Activated naive CD4-positive, alpha-beta T cell treated with Interleukin-2 at 50 U/mL for 16 hours (primary cell): ENCODE data around the gene ZNF750.

Experiments
- DNase-seq: peaks from one replicate; pipeline ENCODE4 v3.0.0-alpha.2; 2020

Gene ZNF750

DNA sequence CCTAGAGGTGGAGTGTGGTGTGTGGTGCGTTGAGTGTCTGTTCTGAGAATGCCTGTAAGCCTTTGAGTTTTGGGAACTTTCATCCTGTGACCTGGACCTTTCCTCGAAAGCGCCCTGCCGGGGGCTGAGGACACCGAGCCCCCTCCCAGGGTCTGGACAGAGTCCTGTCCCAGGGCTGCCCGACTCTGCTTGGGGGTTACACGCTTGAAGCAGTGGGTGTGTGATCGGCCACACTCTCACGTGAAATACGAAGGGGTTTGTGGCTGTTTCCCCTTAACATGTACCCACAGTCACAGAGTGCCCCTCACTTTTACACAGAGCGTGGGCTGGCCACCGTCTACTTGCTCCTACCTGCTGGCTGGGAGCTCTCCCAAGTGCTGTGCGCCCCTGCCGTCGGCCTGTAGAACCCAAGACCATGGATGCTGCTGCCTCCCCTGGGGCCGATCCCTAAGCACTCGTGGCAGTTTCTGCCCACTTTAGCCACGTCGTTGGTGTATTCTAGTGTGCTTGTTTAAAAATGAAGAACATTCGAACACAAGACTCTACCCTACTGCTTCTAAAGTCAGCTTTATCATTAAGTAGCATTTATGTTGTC, 6.8 kb downstream of the ZNF750 start:
- no peak for DNase-seq

DNA sequence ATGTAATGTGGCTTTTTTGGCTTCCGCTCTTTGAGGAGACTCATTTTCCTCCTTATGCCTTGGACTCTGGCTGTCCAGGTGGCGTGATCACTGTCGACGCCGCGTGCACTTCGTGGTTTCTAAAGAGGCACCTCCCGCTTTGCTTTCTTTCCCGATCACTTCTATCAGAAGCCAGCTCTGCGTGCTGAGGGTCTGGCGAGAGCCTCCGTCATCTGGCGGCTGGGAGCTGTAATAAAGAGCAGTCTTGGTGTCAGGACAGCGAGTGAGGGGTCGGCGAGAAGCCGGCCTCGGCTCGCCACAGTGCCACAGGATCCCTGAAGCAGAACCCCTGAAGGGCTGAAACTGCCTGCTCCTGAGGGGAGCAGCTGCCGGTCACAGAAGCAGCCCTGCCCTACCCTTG, 7.4 kb downstream of the ZNF750 start:
- no peak for DNase-seq

DNA sequence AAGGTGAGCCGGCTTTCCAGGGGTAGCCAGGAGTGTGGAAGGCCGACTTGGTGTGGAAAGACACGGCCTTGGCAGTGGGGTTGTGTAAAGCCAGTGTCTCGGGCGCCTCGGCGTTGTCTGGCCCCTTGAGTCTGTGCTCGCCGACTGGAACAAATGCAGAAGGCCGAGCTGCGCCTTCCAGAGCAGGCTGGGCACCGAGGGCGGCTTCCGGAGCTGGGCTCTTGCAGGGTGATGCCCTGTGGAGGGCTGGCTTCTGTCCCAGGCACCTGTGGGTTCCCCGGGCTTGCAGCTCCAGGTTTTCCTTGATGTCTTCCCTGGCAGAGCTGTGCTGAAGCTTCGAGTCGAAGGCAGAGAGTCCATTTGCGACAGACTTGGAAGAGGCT, 8.0 kb downstream of the ZNF750 start:
- no peak for DNase-seq

DNA sequence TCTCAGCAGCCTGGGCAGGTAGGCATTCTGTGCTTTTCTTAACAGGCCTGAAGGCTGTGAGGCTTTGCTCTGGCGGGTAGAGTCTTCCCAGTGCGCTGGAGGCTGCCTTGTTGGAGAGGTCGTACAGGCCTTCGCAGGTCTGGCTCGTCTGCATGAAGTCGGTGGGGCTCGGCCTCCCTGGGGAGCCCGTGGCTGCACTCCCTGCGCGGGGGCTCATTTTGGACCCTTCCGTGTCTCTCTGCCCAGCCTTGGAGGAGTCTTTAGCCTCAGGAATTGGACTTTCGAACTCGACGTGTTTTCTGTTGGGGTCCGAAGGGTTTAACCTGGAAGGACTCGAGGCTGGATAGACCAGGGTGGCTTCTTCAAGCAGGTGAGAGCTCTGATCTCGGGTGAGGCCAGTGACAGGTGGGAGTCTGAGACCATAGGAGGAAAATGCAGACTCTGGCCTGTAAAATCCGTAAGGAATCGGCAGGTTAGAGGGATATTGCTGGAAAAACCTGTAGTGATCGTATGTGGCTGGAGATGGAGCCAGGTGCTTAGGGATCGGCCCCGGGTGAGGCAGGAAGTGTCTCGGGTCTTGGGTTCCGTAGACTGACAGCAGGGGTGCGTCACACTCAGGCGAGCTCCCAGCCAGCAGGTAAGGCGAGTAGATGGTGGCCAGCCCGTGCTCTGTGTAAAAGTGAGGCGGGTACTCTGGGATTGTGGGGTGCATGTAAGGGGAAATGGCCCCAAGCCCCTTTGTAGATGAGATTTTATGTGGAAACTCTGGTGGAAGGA, 8.6 kb downstream of the ZNF750 start:
- DNase-seq, result no peak

DNA sequence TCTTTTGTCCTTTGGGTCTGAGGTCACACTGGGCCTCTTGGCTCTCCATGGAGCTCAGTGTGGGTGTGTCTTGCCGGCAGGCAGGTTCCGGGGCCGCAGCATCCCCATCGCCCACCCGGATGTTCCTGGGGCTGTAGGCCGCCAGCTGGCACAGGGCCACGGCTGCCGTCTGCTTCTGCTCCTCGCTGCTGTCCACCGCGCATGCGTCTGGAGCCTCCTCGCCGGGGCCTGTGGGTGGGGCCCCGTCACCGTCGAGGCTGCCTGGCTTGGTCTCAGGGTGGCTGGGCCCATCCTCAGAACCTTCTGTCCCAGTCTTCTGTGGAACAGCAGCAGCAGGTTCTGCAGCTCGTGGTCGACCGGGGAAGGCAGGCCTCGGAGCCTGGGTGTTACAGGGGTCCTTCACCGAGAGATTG, 9.6 kb downstream of the ZNF750 start:
- DNase-seq, result no peak

DNA sequence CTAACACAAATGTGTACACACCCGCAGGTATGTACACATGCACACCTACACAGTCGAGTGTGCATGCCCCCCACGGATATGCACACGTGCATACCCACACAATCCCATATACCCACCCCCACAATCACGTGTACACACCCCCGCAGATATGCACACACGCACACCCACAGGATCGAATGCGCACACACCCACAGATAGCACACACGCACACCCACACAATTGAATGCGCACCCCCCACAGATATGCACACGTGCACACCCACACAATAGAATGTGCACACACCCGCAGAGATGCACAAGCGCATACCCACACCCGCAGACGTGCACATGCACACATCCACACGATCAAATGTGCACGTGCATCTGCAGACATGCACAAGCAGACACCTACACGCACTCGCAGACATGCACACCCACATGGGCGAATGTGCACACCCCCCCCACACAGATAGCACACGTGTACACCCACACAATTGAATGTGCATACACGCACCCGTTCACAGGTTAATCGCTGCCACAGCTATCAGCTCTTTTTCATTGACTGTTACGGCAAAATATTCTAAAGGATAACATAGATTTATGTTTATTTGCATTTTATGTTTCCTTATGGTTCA, 10.8 kb downstream of the ZNF750 start:
- no peak for DNase-seq

DNA sequence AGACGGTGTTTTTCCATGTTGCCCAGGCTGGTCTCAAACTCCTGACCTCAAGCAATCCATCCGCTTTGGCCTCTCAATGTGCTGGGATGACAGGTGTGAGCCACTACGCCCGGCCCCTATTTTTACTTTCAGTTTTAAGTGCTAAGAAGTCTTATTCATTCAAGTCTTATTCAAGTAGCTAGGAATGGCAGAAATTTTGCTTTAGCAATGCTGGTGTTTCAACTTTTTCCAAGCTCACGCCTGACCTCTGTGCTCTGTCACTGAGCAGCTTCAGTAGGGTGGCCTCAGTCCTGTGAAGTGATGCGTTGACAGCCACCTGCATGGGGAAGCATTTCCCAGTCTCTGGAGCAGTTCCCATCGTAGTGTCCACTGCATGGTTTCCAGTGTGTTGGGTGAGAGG, 12.9 kb downstream of the ZNF750 start:
- DNase-seq, result no peak

DNA sequence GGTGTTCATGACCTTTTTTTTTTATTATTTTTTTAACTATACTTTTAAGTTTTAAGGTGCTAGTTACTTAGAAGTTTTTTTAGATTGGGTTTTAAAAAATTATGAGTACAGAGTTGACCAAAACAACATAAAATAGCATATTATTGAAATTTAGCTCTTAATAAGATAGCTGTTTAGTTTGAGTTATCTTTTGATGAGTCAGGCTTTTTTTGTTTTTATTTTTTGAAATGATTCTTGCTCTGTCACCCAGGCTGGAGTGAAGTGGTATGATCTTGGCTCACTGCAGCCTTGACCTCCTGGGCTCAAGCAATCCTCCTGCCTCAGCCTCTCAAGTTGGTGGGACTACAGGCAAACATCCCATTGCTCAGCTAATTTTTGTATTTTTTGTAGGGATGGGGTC, 13.6 kb downstream of the ZNF750 start:
- DNase-seq, result no peak

DNA sequence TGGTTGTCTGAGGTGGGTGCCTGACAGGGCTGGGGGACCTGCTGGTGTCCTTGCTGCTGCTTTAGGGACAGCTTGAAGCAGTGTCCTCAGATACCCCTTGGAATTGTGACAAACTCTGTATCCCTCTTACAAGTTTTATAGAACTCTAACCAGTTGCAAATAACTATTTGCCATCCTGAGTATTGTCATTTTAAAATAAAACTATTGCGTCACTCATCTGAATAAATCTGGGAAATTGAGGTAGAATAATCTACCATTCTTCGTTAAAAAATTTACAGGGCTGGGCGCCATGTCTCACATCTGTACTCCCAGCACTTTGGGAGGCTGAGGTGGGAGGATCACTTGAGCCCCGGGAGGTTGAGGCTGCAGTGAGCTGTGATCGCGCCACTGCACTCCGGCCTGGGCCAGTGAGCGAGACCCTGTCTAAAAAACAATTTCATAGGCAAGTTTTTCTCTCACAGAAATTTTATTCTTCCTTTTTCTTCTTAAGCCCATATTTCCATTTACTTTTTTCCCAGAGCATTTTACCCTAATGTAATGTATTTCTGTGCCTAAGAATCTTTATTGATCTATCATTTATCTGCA, 14.2 kb downstream of the ZNF750 start:
- no peak for DNase-seq

DNA sequence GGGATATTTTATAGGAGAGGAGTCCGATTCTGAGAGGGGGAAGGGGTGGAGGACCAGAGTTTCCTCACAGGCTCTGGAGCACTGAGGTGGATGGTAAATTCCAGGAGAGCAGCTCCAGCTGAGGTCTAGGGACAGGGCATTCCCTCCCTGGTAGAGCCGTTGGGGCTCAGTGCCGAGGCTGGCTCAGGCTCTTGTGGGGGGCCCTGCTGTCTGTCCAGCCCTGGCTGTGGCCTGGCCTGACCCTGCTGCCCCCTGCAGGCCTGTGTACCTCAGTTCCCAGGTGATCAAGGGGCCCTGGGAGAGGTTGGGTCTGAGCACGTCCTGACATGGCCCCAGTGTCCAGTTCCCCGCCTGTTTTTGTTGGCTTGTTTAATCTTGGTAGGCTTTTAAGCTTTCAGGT, 16.8 kb downstream of the ZNF750 start:
- no peak for DNase-seq

DNA sequence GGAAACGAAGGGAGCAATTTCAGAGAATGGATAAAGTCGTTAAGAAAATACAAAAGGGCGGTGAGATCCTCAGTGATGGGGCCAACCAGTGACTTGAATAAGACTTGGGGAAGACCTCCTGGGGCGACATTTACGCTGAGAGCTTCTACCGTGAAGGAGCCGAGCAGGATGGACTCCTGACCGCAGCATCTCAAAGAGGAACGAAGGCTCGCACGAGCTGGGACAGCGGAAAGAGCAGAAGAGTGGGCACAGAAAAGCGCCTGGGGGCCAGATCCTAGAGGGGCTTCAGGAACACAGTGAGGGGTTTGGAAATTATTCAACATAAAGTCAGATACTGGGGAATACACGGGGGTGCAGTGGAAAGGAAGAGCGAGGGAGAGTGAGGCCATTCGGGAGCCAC, 17.5 kb downstream of the ZNF750 start:
- no peak for DNase-seq

DNA sequence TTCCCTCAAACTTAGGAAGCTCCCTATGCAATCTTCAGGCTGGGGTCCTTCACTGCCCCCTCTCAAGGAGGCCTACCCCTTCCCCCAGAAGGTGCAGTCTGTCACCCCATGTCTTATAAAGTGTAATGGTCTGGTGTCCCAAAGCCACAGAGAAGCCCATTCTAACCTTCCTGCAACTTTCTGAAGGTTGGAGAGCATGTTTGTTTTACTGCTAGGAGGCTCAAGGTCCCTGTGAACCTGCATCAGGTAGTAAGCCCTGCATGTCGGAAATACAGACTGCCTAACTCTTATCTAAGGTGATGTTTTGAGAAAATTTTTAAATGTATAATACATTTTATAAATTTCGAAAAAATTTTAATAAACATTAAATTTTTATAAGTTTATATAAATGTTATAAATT, 18.3 kb downstream of the ZNF750 start:
- DNase-seq, result no peak

DNA sequence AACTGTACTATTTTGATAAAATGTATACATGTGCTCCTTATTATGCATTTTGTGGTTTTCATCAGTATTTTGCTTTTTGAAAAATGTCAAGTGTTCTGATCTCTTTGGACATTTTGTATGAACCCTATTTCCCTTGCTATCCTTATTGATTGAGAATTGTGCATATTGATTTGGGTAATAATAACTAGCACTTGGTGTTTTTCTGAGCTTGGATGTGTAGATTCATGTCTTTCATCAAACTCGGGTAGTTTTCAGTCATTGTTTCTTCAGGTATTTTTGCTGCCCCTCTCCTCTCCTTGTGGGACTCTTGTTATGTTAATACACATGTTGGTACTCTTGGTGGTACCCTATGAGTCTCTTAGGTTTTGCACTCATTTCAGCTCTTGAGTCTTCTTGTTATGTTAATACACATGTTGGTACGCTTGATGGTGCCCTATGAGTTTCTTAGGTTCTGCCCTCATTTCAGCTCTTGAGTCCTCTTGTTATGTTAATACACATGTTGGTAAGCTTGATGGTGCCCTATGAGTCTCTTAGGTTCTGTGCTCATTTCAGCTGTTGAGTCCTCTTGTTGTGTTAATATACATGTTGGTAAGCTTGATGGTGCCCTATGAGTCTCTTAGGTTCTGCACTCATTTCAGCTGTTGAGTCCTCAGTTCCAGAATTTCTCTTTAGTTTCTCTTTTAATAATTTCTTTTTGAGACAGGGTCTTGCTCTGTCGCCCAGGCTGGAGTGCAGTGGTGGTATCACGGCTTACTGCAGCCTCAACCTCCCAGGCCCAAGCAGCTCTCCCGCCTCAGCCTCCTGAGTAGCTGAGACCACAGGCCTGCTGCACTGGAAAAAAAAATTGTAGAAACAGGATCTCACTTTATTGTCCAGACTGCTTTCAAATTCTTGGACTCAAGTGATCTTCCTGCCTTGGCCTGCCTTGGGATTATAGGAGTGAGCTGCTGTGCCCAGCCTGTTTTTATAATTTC, 19.3 kb downstream of the ZNF750 start:
- no peak for DNase-seq

DNA sequence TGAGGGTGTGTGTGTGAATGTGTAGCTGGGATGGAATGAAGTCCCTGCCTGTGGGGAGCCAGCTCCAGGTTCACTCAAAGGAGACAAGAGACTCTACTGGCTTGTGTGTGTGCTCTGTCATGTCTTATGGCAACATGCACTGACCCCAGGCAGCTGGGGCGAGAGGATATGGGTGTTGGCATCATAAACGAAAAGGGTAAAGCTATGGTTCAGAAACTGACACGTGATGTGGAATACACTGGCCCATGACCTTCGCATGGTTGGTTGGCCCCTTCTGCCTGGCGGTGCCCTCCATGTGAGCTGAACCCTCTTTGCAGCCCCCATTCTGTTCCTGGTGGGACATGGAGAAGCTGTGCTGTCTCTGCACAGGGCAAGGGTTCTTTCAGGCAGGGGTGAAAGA, 21.9 kb downstream of the ZNF750 start:
- DNase-seq, result no peak

DNA sequence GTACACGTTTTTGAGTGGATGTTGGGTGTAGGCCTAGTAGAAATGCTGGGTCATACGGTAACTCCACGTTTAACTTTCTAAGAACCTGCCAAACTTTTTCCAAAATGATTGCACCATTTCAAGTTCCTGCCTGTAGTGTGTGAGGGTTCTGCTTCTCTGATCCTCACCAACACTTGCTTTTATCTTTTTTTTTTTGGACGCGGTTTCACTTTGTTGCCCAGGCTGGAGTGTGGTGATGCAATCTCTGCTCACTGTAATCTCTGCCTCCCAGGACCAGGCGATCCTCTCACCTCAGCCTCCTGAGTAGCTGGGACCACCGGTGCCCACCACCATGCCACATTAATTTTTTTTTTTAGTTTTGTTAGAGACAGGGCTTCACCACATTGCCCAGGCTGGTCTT, 23.5 kb downstream of the ZNF750 start:
- DNase-seq, result no peak

DNA sequence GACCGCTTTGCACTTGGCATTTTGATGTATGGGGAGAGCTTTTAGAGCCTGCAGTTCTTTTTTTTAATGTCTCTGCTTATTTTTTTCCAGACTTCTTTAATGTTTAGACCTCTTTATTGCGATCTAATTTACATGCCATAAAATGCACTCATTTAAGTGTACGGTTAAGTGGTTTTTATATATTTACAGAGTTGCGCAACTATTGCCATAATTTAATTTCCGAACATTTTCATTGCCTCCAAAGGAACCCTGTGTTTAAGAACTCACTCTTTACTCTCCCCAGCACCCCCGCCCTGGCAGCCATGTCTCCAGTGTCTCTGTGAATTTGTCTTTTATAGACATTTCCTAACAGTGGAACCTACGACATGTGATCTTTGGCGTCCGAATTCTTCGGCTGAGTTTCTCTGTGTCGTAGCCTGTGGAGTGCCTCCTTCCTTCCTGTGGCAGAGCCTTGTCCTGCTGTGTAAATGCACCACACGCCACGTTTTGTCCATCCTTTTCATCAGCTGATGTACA, 24.0 kb downstream of the ZNF750 start:
- no peak for DNase-seq

DNA sequence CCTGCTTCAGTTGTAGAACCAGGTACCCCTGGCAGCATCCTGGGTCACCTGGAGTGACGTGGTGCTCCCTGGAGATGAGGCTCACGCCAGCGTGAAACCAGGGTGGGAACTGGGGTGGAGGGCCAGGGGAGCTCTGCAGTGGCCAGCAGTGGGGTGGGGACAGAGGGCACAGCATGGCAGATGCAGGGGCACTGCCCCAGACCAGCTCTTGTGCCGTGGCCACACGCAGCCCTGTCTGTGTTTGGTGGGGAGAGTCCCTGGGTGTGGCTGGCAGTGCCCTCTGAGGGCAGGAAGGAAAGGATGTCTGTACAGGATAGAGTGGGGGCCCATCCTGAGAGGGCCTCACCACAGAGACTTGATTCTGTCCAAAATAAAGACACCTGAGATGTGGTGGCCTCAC, 24.5 kb downstream of the ZNF750 start:
- no peak for DNase-seq

DNA sequence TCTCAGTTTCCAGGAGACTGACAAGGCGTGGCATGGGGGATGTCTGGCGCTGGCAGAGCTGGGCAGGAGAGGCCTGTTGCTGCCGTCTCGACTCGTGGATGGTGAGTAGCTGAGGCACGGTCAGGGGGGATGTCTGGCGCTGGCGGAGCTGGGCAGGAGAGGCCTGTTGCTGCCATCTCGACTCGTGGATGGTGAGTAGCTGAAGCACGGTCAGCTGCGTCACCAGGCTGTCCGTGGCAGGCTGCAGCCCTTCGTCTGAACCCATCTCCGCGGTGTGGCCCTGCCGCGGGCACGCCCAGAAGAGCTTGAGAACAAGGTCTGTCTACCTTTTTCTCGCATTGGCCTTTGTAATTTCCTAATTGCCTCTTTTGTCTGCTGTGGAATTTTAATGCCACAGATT, 25.0 kb downstream of the ZNF750 start:
- DNase-seq, result no peak

DNA sequence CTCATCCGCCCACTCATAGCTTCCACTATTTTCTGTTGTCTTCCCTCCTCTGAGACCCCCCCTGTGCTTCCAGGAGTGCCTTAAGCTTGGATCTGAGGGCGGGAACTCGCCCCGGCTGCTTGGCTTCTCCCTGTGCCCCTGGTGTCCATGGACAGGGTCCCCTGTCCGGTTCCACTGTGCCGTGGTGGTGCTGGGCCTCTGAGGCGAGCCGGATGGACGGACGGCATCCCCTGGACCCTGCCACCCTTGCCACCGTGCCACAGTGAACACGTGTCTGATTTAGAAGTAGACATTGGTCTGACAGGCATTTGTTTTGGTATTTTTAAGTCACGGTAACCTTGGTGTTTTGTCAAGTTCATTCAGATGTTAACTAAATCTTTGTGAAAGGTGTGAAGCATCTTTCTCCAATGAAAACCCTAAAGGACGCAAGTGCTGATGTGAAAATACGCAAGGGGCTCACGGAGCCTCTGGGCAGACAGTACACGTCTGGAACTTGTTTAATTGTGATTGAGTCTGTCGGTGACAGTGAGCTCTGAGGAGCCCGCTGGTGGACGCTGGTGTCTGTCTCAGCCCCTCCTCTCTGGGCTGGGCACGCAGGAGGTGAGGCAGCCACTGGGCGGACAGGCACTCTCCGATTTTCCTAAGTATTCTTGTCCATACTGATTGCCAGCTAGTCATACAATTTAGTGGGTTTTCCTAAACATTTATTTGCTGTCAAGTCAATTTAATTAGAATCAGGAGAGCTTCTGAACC, 26.3 kb downstream of the ZNF750 start:
- no peak for DNase-seq

DNA sequence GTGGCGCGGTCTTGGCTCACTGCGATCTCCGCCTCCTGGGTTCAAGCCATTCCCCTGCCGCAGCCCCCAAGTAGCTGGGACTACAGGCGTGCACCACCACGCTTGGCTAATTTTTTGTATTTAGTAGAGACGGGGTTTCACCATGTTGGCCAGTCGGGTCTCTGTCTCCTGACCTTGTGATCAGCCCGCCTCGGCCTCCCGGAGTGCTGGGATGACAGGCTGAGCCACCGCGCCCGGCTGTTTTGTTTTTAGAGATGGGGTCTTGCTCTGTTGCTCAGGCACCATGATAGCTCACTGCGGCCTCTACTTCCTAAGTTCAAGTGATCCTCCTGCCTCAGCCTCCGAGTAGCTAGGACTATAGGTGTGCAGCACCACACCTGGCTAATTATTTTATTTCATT, 27.2 kb downstream of the ZNF750 start:
- DNase-seq, result no peak

DNA sequence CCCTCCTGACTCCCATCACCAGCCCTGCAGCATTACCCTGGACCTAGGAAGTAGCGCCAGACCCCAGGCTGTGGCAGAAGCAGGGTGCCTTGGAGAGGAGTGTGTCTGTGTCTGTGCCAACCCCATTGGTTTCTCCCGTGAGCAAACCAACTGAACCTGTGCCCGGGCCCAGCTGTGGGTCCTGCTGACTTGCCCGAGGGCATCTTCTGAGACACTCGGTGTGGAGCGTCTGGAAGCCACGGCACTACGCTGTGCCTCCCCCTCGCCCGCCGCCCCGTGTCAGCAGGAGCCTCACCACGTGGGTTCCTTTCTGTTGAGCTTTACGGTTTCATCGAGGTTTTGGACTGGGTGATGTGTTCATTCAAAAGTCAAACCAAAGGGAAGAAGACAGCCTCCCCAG, 27.8 kb downstream of the ZNF750 start:
- no peak for DNase-seq
